PC-3 (cell line): ENCODE measurements around the gene DLGAP1. TPM values are rescaled to one million over a fixed set of nuclear protein-coding genes. Genes with fewer than 3 reads are reported as not detected.

ENCODE experiments used
- ATAC-seq: fragments of 200-7000 bp; cut with Tn5 transposase; 2 replicates; pipeline ENCODE4 v1.9.1; 2020; ENCODE audit warnings: mild to moderate bottlenecking, moderate library complexity
- BruUV-seq: library from RNA; stranded (reverse); fragments of 400-500 nt; replicated peaks from 2 replicates; lab custom pipeline; 2021; lab: Mats Ljungman, UMichigan
- CTCF ChIA-PET: fragments of 300-600 bp; sonication (Branson Sonifier 250); formaldehyde crosslinking; loops from one replicate; lab custom pipeline; 2022; ENCODE audit warnings: antibody characterized with exemption; lab: Charles Lee
- POLR2A ChIA-PET: fragments of 300-600 bp; sonication (Branson Sonifier 250); formaldehyde crosslinking; loops from one replicate; lab custom pipeline; 2022; ENCODE audit warnings: antibody characterized with exemption; ENCODE audit not compliant: unreplicated experiment; lab: Charles Lee
- DNase-seq: peaks from one replicate; pipeline ENCODE4 v3.0.0-alpha.2; 2015
- H2AFZ ChIP-seq: fragments of 300-600 bp; sonication (generic); 2 replicates; pipeline ENCODE4 v1.6.0; 2016; ENCODE audit warnings: antibody characterized with exemption, low read length
- H3F3A ChIP-seq: fragments of 300-600 bp; sonication (generic); one replicate; pipeline ENCODE4 v1.6.0; 2017; ENCODE audit warnings: antibody characterized with exemption, low read length, control low read depth, mild to moderate bottlenecking; ENCODE audit not compliant: unreplicated experiment
- H3K27ac ChIP-seq: fragments of 300-600 bp; sonication (generic); 2 replicates; pipeline ENCODE4 v1.5.1; 2016; ENCODE audit warnings: mild to moderate bottlenecking, low read length
- H3K27me3 ChIP-seq: fragments of 300-600 bp; sonication (generic); 2 replicates; pipeline ENCODE4 v1.6.1; 2016; ENCODE audit warnings: low read length, mixed read lengths
- H3K36me3 ChIP-seq: fragments of 300-600 bp; sonication (generic); 2 replicates; pipeline ENCODE4 v1.6.1; 2016; ENCODE audit warnings: low read depth, mixed run types, low read length, mixed read lengths
- H3K4me1 ChIP-seq: fragments of 300-600 bp; sonication (generic); 2 replicates; pipeline ENCODE4 v1.5.1; 2016; ENCODE audit warnings: low read length; ENCODE audit not compliant: insufficient read depth
- H3K4me2 ChIP-seq: fragments of 300-600 bp; sonication (generic); 2 replicates; pipeline ENCODE4 v1.6.0; 2016; ENCODE audit warnings: low read length
- H3K4me3 ChIP-seq: fragments of 300-600 bp; sonication (generic); 2 replicates; pipeline ENCODE4 v1.5.1; 2016; ENCODE audit warnings: mild to moderate bottlenecking, low read length, mixed read lengths
- H3K79me2 ChIP-seq: fragments of 300-600 bp; sonication (generic); 2 replicates; pipeline ENCODE4 v1.6.1; 2017; ENCODE audit warnings: low read length, mixed read lengths
- H3K9ac ChIP-seq: fragments of 300-600 bp; sonication (generic); 2 replicates; pipeline ENCODE4 v1.6.0; 2016; ENCODE audit warnings: mild to moderate bottlenecking, low read length
- H3K9me2 ChIP-seq: fragments of 300-600 bp; sonication (generic); replicated peaks from 2 replicates; pipeline ENCODE4 v1.6.1; 2016; ENCODE audit warnings: mixed run types, low read length, mixed read lengths
- H3K9me3 ChIP-seq: fragments of 300-600 bp; sonication (generic); 2 replicates; pipeline ENCODE4 v1.6.1; 2016; ENCODE audit warnings: low read length, mixed read lengths
- H4K20me1 ChIP-seq: fragments of 300-600 bp; sonication (generic); 2 replicates; pipeline ENCODE4 v1.6.1; 2016; ENCODE audit warnings: low read length, mixed read lengths
- EZH2 ChIP-seq: fragments of 300-600 bp; sonication (generic); IDR thresholded peaks from one replicate; pipeline ENCODE4 v1.6.1; 2017; ENCODE audit warnings: antibody characterized with exemption, mild to moderate bottlenecking, low read length; ENCODE audit not compliant: unreplicated experiment
- EZH2phosphoT487 ChIP-seq: fragments of 300-600 bp; sonication (generic); IDR thresholded peaks from 2 replicates; pipeline ENCODE4 v1.6.1; 2018; ENCODE audit warnings: mild to moderate bottlenecking, antibody characterized with exemption, low read length, borderline replicate concordance
- intact Hi-C: fragments of 100-400 bp; cut with micrococcal nuclease; formaldehyde crosslinking; loops from 2 replicates; pipeline ENCODE4 v1.9.0; 2023
- total RNA-seq: library from RNA; depleted of rRNA; stranded (reverse); fragments of >200 nt; gene quantifications from 2 replicates; pipeline ENCODE4 v1.2.3, GENCODE V29; 2014
- TF ChIP-seq, protein P1 (sequence below): fragments of 300-600 bp; sonication (generic); conservative IDR thresholded peaks from 2 replicates; pipeline ENCODE4 v1.5.1; 2017; ENCODE audit warnings: antibody characterized with exemption, low read depth, mild to moderate bottlenecking, low read length

The DLGAP1 gene
- total RNA-seq, 1 experiment from 2014 or later, result not detected

DNA sequence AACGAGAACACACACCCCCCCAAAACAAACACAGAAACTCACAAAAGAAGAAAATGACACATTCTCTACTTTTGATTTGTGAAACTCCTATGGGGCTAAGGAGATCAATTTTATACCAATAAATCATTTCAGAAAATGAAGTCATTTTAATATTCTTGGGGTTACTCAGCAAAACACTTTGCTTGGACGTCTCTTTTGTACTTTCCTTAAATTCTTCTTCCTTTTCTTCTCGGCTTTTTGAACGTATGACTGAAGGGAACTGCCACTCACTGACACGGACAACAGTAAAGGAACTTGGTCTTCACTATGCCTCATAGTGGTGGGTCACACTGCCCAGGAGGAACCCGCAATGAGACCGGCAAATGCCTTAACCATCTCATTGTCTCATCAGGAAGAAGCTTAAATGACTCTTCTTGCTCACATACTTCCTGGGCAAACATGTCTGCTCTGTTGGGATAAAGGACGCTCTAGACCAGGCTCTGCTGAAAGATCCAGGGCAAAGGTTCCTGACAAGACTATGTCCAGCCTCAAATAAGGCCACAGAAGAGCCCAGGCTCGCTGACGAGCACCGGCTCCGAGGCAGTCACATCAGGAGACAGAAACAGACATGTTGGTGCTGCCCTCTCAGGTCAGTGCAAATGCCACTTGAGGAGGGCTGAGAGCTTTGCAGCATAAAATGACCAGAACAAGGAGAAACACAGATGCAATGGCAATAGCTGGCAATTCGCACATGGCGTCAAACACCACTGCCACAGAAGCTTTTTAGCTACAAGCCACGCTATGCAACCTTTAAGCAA lies 799.7 kb downstream of the DLGAP1 start:
- no peaks in the 10 kb centered on the region for H3K36me3 ChIP-seq

DNA sequence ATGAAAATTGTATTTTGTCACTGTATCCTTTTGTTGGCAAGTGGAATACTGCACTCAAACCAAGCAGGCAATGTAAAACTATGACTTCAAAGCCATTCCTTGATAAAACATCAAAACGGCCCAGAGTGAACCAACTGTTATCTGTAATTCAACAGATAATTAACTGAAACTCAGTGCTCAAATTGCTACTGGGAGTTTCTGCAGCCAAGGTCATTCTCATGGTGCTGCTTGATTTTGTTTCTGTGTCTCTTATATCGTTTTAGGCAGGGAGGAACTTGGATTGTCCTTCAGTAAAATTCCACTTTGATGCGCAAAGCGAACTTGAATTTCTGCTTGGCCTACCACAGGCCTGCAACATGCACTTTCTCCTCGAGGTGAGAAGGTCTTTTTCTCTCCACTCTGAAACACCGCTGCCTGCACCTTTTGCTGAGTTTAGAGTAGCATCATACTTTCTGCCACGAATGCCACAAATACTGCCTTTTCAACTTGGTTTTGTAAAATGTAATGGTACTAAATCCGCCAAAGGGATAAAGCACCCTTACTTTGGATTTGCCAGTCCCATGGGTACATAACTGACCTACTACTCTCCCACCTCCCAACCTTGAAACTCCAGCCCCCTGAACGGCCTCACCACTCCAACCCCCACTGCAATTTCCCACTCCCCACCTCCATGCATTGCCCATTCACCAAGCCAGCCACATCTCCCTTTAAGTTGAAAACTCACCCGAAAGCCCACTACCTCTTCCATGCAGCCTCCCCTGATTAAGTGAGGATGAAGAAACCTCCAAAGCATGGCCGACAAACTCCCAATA lies 800.5 kb downstream of the DLGAP1 start:
- Histone ChIP-seq H3K9ac (no peak overlapping the region), H3K4me3 (no peak overlapping the region), H2AFZ (no peak overlapping the region), H4K20me1 (no peaks in the 10 kb centered on the region), H3F3A (peaks cover 5% of the 10 kb centered on the region), H3K27ac (no peak overlapping the region), H3K4me2 (no peak overlapping the region), H3K4me1 (peaks cover 31% of the 10 kb centered on the region), H3K9me3 (no peaks in the 10 kb centered on the region), H3K27me3 (no peaks in the 10 kb centered on the region), H3K36me3 (no peaks in the 10 kb centered on the region), H3K9me2 (no peaks in the 10 kb centered on the region), H3K79me2 (no peaks in the 10 kb centered on the region)
- BruUV-seq, result no TSS peak
- no peak for DNase-seq
- POLR2A ChIA-PET, result no interaction called here
- CTCF ChIA-PET, result no interaction called here
- TF ChIP-seq EZH2phosphoT487 (no peak), EZH2 (no peak)
- TF ChIP-seq, protein P1, sequence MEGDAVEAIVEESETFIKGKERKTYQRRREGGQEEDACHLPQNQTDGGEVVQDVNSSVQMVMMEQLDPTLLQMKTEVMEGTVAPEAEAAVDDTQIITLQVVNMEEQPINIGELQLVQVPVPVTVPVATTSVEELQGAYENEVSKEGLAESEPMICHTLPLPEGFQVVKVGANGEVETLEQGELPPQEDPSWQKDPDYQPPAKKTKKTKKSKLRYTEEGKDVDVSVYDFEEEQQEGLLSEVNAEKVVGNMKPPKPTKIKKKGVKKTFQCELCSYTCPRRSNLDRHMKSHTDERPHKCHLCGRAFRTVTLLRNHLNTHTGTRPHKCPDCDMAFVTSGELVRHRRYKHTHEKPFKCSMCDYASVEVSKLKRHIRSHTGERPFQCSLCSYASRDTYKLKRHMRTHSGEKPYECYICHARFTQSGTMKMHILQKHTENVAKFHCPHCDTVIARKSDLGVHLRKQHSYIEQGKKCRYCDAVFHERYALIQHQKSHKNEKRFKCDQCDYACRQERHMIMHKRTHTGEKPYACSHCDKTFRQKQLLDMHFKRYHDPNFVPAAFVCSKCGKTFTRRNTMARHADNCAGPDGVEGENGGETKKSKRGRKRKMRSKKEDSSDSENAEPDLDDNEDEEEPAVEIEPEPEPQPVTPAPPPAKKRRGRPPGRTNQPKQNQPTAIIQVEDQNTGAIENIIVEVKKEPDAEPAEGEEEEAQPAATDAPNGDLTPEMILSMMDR, result no peak
- no peak for ATAC-seq
- intact Hi-C loops, result no loop called here

More for the DNA sequence above, 799.7 kb downstream of the DLGAP1 start:
- Histone ChIP-seq H3K9ac (no peak overlapping the region), H3F3A (peaks cover 5% of the 10 kb centered on the region), H4K20me1 (no peaks in the 10 kb centered on the region), H3K4me3 (no peak overlapping the region), H3K4me2 (no peak overlapping the region), H2AFZ (peak overlapping the region; percentile 51; the same call in 1 of the 2 replicates), H3K27ac (no peak overlapping the region), H3K9me3 (no peaks in the 10 kb centered on the region), H3K9me2 (no peaks in the 10 kb centered on the region), H3K79me2 (no peaks in the 10 kb centered on the region), H3K27me3 (no peaks in the 10 kb centered on the region), H3K4me1 (peaks cover 23% of the 10 kb centered on the region)
- CTCF ChIA-PET, result no interaction called here
- intact Hi-C loops, result no loop called here
- no TSS peak for BruUV-seq
- POLR2A ChIA-PET, result no interaction called here
- DNase-seq, result no peak
- no peak for ATAC-seq
- TF ChIP-seq, protein P1, result no peak
- TF ChIP-seq EZH2 (no peak), EZH2phosphoT487 (no peak)
